ENCODE data around the gene ASCL5. TPM values are rescaled to one million over a fixed set of nuclear protein-coding genes. Genes with fewer than 3 reads are reported as not detected.

The ASCL5 gene
- total and polyA plus RNA-seq, 9 of the 15 experiments (the other 6 are each of a cell fraction or from before 2014, with no cell fraction given), result 0.09 TPM; not detected in 8

DNA sequence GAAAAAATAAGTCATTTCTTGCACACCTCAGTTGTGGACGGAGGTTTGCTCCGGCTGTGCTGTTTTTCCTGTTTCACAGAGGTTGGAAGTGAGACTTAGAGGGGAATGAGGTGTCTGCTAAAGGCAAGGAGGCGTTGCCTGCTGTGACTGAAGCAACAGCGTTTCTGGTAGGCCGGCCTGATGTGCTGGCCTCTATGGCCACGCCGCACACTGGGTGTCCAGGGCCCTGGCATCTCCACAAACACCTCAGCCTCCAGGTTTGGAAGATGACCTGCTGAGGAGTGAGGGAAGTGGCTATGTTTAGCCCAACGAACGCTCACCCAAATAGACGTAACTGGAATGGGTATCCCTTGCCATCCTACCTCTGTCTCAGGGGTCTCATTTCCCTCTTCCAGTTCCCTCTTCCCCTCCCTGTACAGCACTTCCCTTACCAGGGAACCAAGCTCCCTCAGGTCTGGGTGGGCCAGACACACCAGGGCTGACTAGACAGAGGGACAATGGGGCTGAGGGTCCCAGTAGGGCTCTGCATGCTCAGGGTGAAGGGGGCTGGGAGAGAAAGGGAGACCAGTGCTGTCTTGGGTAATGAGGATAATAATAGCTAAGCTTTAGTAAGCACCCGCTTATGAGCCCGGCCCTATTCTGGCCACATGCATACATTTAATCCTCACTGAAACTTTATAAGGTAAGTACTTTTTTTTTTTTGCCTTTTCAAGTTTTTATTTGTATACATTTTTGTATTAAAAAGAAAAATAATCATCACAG, 26.6 kb downstream of the ASCL5 start:
- ChIA-PET POLR2A (interaction anchor here (1.2 kb wide), 1 partner anchor 15 kb away, joined by 4 read pairs; no protein-coding TSS in a partner anchor), CTCF (ENCODE audit: low intra/inter-chr PET ratio) (no interaction called here)
- Histone ChIP-seq H3K27me3 (ENCODE audit: control insufficient read depth in 2 of 2, insufficient read depth in 2 of 2, low read length in 2 of 2) (peaks cover 56 to 81% of the 10 kb centered on the region in 2 experiments), H3K4me3 (no peak overlapping the region), H3K4me1 (replicated peaks in 1 of 2; ENCODE audit: control insufficient read depth in 2 of 2, insufficient read depth in 2 of 2, low read length in 2 of 2) (no peaks in the 10 kb centered on the region), H2AFZ (ENCODE audit: low read depth, low read length) (no peak overlapping the region), H3K79me2 (ENCODE audit: control insufficient read depth, insufficient read depth, low read length) (no peaks in the 10 kb centered on the region), H3K9me1 (ENCODE audit: control insufficient read depth, insufficient read depth, low read length) (no peaks in the 10 kb centered on the region), H3K9ac (ENCODE audit: insufficient read depth in 1 of 2, low read depth in 2 of 2, low read length in 2 of 2) (no peak overlapping the region), H3K27ac (ENCODE audit: extremely low read depth, low read depth, low read length) (no peak overlapping the region), H3K9me3 (replicated peaks; ENCODE audit: control insufficient read depth, insufficient read depth, low read depth, low read length) (no peaks in the 10 kb centered on the region), H3K36me3 (ENCODE audit: control insufficient read depth, insufficient read depth, low read length) (no peaks in the 10 kb centered on the region), H3K4me2 (ENCODE audit: insufficient read depth, low read length) (no peak overlapping the region), H4K20me1 (replicated peaks; ENCODE audit: control insufficient read depth, insufficient read depth, low read length) (peaks cover 14% of the 10 kb centered on the region)
- DNase-seq (ENCODE audit: extremely low read depth in 1 of 4, low spot score in 3 of 4), result no peak
- intact Hi-C loops (cut with micrococcal nuclease) (no loop called here), in situ Hi-C loops (cut with MboI) (no loop called here)
- BruUV-seq (replicated peaks), result no TSS peak
- no peak for FAIRE-seq
- ATAC-seq, result no peak
- WGBS (ENCODE audit: insufficient coverage, low coverage, missing lambda C conversion rate), result 3% methylated on average over 12 of the region's 12 CpGs
- TF ChIP-seq, protein P1, sequence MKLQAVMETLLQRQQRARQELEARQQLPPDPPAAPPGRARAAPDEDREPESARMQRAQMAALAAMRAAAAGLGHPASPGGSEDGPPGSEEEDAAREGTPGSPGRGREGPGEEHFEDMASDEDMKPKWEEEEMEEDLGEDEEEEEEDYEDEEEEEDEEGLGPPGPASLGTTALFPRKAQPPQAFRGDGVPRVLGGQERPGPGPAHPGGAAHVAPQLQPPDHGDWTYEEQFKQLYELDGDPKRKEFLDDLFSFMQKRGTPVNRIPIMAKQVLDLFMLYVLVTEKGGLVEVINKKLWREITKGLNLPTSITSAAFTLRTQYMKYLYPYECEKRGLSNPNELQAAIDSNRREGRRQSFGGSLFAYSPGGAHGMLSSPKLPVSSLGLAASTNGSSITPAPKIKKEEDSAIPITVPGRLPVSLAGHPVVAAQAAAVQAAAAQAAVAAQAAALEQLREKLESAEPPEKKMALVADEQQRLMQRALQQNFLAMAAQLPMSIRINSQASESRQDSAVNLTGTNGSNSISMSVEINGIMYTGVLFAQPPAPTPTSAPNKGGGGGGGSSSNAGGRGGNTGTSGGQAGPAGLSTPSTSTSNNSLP (IDR thresholded peaks at IDR 0.05; ENCODE audit: borderline replicate concordance, low read depth, low read length), result no peak
- TF ChIP-seq CBFB (CRISPR knock-in tag; IDR thresholded peaks at IDR 0.05) (no peak), SIN3A (IDR thresholded peaks at IDR 0.05; ENCODE audit: borderline replicate concordance in 2 of 2, control insufficient read depth in 1 of 2, low read depth in 2 of 2, low read length in 2 of 2) (no peak)

All from K562 (cell line).